ENCODE results near the gene CTNNAL1.

DNA sequence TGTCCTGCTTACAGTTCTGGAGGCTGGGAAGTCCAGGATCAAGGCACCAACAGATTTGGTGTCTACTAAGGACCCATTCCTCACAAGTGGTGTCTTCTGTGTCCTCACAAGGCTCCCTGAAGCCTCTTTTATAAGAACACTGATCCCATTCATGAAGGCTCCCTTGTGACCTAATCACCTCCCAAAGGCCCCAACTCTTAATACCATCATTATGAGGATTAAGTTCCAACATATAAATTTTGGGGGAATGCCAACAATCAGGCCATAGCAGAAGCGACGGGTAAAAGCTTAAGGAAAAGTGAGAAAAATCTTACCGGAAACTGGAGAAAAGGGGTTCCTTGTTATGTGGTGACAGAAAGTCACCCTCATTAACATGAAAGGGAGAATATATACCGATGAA, 11.2 kb downstream of the CTNNAL1 start:
- TF ChIP-seq POLR2A (IDR thresholded peaks at IDR 0.05) (no peak), CTCF (IDR thresholded peaks at IDR 0.05) (no peak)
